ENCODE measurements around the gene KCNMA1. TPM values are rescaled to one million over a fixed set of nuclear protein-coding genes. Genes with fewer than 3 reads are reported as not detected.

KCNMA1 gene
- total and polyA plus RNA-seq, 8 donors, result 0.92 to 155 (median 54.3) TPM

DNA sequence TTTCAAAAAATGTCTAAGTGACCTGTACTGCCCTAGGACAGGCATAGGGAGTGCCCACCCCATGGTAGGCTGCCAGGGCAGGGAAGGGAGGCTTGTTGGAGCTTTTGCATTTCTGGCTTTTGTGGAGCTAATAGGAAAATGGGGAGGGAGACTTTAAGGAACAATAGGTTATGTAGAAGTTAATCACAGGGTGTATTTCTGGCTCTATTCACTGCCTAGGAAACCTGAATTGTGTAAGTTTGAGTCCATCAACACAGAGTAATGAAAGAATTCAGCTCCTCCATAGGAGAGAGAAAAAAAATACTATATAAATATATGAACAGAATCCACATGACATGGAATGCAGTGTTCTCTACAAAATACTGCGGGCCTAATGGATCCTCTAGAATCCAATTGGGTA, 661.5 kb downstream of the KCNMA1 start:
- intact Hi-C loops (cut with DNase I; ENCODE audit: low total_unique reads), result no loop called here
- TF ChIP-seq, protein P1, sequence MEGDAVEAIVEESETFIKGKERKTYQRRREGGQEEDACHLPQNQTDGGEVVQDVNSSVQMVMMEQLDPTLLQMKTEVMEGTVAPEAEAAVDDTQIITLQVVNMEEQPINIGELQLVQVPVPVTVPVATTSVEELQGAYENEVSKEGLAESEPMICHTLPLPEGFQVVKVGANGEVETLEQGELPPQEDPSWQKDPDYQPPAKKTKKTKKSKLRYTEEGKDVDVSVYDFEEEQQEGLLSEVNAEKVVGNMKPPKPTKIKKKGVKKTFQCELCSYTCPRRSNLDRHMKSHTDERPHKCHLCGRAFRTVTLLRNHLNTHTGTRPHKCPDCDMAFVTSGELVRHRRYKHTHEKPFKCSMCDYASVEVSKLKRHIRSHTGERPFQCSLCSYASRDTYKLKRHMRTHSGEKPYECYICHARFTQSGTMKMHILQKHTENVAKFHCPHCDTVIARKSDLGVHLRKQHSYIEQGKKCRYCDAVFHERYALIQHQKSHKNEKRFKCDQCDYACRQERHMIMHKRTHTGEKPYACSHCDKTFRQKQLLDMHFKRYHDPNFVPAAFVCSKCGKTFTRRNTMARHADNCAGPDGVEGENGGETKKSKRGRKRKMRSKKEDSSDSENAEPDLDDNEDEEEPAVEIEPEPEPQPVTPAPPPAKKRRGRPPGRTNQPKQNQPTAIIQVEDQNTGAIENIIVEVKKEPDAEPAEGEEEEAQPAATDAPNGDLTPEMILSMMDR (IDR thresholded peaks at IDR 0.05), result no peak
- TF ChIP-seq POLR2AphosphoS5 (IDR thresholded peaks at IDR 0.05) (no peak), POLR2A (IDR thresholded peaks at IDR 0.05) (no peak), EP300 (IDR thresholded peaks at IDR 0.05) (no peak)
- no peaks in the 10 kb centered on the region for H3K27me3 ChIP-seq
- H3K4me3 ChIP-seq, result no peak overlapping the region
- 83 to 100% (median 97%) methylated on average over 1 of the region's 1 CpG for WGBS, 5 donors
- H3K27ac ChIP-seq, result no peak overlapping the region
- no peak for DNase-seq
- no peaks in the 10 kb centered on the region for H3K9me3 ChIP-seq
- no peaks in the 10 kb centered on the region for H3K36me3 ChIP-seq
- H3K4me1 ChIP-seq, result peaks cover 0 to 6% (median 2%) of the 10 kb centered on the region in 4 donors

DNA sequence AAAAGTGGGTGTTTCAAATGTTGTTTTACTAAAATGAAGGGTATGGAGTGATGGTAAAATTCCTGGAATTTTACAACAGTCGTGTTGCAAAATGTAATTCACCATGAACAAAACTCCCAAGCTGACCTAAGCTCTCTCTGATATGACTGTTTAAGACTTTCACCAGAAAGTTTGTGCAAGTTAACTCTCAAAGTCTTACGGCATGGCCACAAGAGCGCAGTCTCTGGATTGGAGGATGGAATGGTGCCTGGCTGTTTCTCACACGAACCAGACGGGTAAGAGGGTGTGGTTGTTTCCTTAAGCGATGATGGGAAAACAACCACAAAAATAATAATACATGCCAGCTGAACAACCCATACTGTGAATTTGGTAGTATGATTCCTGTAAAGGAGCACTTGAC, 662.5 kb downstream of the KCNMA1 start:
- no peaks in the 10 kb centered on the region for H3K27me3 ChIP-seq
- intact Hi-C loops (cut with DNase I; ENCODE audit: low total_unique reads), result no loop called here
- peaks cover 0 to 13% (median 2%) of the 10 kb centered on the region in 4 donors for H3K4me1 ChIP-seq
- WGBS, 5 donors, result 67 to 87% (median 75%) methylated on average over 6 of the region's 6 CpGs
- TF ChIP-seq, protein P1 (IDR thresholded peaks at IDR 0.05), result no peak
- TF ChIP-seq POLR2A (IDR thresholded peaks at IDR 0.05), result no peak
- no peak for TF ChIP-seq POLR2AphosphoS5 (IDR thresholded peaks at IDR 0.05)
- no peak for TF ChIP-seq EP300 (IDR thresholded peaks at IDR 0.05)
- no peak overlapping the region for H3K27ac ChIP-seq
- no peaks in the 10 kb centered on the region for H3K36me3 ChIP-seq
- DNase-seq, result no peak
- H3K4me3 ChIP-seq, result no peak overlapping the region
- H3K9me3 ChIP-seq, result no peaks in the 10 kb centered on the region

DNA sequence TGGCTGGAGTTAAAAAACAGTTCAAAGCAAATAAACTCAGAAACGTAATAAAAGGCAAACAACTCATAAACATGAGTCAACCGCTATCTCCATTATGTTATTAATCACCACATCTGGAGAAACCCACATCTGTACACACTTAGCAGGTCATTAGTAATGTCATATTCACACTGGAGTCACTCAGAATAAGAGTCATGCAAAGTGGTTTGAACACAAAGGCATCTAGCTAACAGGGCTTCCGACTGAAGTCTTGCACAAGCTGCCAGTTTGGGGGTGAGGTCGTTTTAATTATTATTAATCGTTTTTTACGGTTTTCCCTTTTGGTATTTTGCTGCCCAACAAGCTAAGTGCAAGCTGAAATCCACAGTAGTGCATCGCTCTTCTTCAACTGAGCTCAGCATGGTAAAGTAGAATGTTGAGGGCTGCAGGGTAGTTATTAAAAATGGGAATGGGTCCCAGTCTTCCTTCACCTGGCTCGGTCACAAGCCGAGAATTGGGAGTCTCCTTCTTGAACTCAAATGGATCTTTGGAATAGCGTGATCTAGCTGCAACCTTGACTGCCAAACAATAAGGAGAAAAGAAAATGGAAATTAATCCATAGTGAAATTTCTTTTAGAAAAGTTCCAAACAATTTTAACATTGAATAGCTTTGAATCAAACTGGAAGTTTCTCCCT, 663.5 kb downstream of the KCNMA1 start:
- H3K9me3 ChIP-seq, result no peaks in the 10 kb centered on the region
- peaks cover 0 to 13% (median 2%) of the 10 kb centered on the region in 4 donors for H3K4me1 ChIP-seq
- TF ChIP-seq POLR2A (IDR thresholded peaks at IDR 0.05) (no peak), EP300 (IDR thresholded peaks at IDR 0.05) (no peak), POLR2AphosphoS5 (IDR thresholded peaks at IDR 0.05) (no peak)
- TF ChIP-seq, protein P1 (IDR thresholded peaks at IDR 0.05), result no peak
- no peak overlapping the region for H3K4me3 ChIP-seq
- WGBS, 5 donors, result 64 to 81% (median 76%) methylated on average over 10 of the region's 10 CpGs
- H3K27me3 ChIP-seq, result no peaks in the 10 kb centered on the region
- peaks cover 0 to 4% (median 0%) of the 10 kb centered on the region in 4 donors for H3K36me3 ChIP-seq
- peak overlapping the region in 1 of 5 donors; percentile 3 for H3K27ac ChIP-seq
- intact Hi-C loops (cut with DNase I; ENCODE audit: low total_unique reads), result no loop called here
- DNase-seq, result peak in 1 of 2 donors; percentile 16

DNA sequence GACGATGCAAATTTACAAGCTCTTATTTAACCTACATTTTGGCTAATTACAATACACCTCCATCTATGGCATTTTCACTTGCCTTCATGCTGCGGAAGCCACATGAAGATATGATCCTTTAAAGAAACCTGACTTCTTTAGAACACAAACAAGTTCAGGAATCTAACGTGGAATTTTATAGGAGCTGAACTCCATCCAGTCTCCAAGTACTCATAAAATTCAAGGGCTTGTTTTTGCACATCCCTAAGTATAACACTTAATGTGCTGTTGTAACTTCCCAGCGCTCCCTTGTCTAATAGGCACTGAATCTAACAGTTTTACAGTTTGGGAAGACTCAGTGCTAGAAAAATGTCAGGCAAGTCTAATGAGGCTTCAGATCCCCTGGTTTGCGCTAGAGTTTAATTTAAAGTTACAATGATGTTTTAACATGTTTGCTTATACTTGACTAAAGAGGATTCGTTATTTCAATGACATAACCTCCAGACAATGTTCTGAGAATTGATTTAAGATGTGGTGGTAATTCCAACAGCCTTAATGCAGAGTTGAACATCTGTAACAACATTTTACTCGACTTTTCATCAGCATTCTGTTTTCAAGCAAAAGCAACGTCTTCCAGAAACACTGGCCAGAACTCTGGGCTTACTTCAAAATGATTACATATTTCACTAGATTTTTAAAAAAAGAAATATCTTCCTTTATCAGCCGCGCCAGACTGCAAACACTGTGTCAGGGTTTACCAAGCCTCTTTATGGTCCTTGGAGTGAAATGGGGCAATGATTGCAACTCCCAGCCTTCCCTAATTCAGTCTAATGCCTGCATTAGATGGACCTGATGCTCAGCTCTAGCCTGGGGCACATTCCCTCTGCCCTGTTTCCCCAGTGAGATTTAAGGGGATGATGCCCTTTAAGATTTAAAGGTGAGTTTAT, 664.3 kb downstream of the KCNMA1 start:
- H3K36me3 ChIP-seq, result peaks cover 0 to 4% (median 0%) of the 10 kb centered on the region in 4 donors
- no peak overlapping the region for H3K4me3 ChIP-seq
- DNase-seq, result peak in 1 of 2 donors; percentile 52
- TF ChIP-seq, protein P1 (IDR thresholded peaks at IDR 0.05), result no peak
- no peak for TF ChIP-seq POLR2A (IDR thresholded peaks at IDR 0.05)
- no peak for TF ChIP-seq POLR2AphosphoS5 (IDR thresholded peaks at IDR 0.05)
- no peak for TF ChIP-seq EP300 (IDR thresholded peaks at IDR 0.05)
- H3K9me3 ChIP-seq, result no peaks in the 10 kb centered on the region
- no peaks in the 10 kb centered on the region for H3K27me3 ChIP-seq
- WGBS, 5 donors, result 57 to 71% (median 67%) methylated on average over 10 of the region's 10 CpGs
- H3K4me1 ChIP-seq, result peaks cover 0 to 13% (median 2%) of the 10 kb centered on the region in 4 donors
- H3K27ac ChIP-seq, result peak overlapping the region in 1 of 5 donors; percentile 3
- intact Hi-C loops (cut with DNase I; ENCODE audit: low total_unique reads), result no loop called here
